Brain microvascular endothelial cell (primary cell): Measurements from ENCODE around the gene ZNF746.

ENCODE experiments used
- DNase-seq: peaks from one replicate; pipeline ENCODE4 v3.0.0-alpha.2; 2020
- H3K27ac ChIP-seq: fragments of 250-450 bp; sonication (Bioruptor Pico); 2 replicates; pipeline ENCODE4 v1.5.1; 2020; ENCODE audit warnings: mild to moderate bottlenecking, moderate library complexity
- H3K27me3 ChIP-seq: fragments of 250-450 bp; sonication (Bioruptor Pico); replicated peaks from 2 replicates; pipeline ENCODE4 v1.5.1; 2020; ENCODE audit warnings: mild to moderate bottlenecking
- H3K36me3 ChIP-seq: fragments of 250-450 bp; sonication (Bioruptor Pico); replicated peaks from 2 replicates; pipeline ENCODE4 v1.5.1; 2020; ENCODE audit warnings: mild to moderate bottlenecking
- H3K4me3 ChIP-seq: 2 replicates; pipeline ENCODE4 v1.5.1; 2011; ENCODE audit warnings: low read depth, mild to moderate bottlenecking, control low read depth, low read length, moderate library complexity
- CTCF ChIP-seq: IDR thresholded peaks from 2 replicates; pipeline ENCODE4 v1.5.1; 2011; ENCODE audit warnings: low read depth, mild to moderate bottlenecking, moderate library complexity, low read length, control low read depth, inconsistent platforms; ENCODE audit errors: missing control alignments
- in situ Hi-C: cut with HindIII; loops from 2 replicates; pipeline ENCODE4 v1.10.0; 2017; ENCODE audit warnings: low sequenced_read_pairs, low pct_ligation_motif_present

Gene ZNF746

GRCh38 chr7:149505551-149505950, 7.9 kb upstream of the ZNF746 start:
- no peak for DNase-seq
- Histone ChIP-seq H3K27ac (no peak overlapping the region), H3K36me3 (no peaks in the 10 kb centered on the region), H3K27me3 (no peaks in the 10 kb centered on the region), H3K4me3 (no peak overlapping the region)
- in situ Hi-C loops, result no loop called here
- TF ChIP-seq CTCF, result no peak

- H3K36me3 ChIP-seq, result peaks cover 3% of the 10 kb centered on the region
- TF ChIP-seq CTCF, result no peak
- no peak for DNase-seq
- no peaks in the 10 kb centered on the region for H3K27me3 ChIP-seq
- H3K27ac ChIP-seq, result no peak overlapping the region
- in situ Hi-C loops, result no loop called here
- no peak overlapping the region for H3K4me3 ChIP-seq
Measured at GRCh38 chr7:149501651-149502050, 4.0 kb upstream of the ZNF746 start.

GRCh38 chr7:149500910-149501309, 3.3 kb upstream of the ZNF746 start:
- H3K27me3 ChIP-seq, result no peaks in the 10 kb centered on the region
- H3K36me3 ChIP-seq, result peaks cover 3% of the 10 kb centered on the region
- in situ Hi-C loops, result no loop called here
- TF ChIP-seq CTCF, result no peak
- DNase-seq, result no peak
- no peak overlapping the region for H3K4me3 ChIP-seq
- H3K27ac ChIP-seq, result no peak overlapping the region

GRCh38 chr7:149500201-149500600, 2.6 kb upstream of the ZNF746 start:
- in situ Hi-C loops, result no loop called here

GRCh38 chr7:149498811-149499210, 1.2 kb upstream of the ZNF746 start:
- in situ Hi-C loops, result no loop called here
- Histone ChIP-seq H3K36me3 (peaks cover 5% of the 10 kb centered on the region), H3K27me3 (no peaks in the 10 kb centered on the region), H3K4me3 (no peak overlapping the region), H3K27ac (no peak overlapping the region)
- no peak for TF ChIP-seq CTCF
- no peak for DNase-seq

More at GRCh38 chr7:149500201-149500600, 2.6 kb upstream of the ZNF746 start:
- Histone ChIP-seq H3K27ac (no peak overlapping the region), H3K36me3 (peaks cover 3% of the 10 kb centered on the region), H3K4me3 (no peak overlapping the region), H3K27me3 (no peaks in the 10 kb centered on the region)
- no peak for DNase-seq
- TF ChIP-seq CTCF, result no peak

- H3K36me3 ChIP-seq, result peaks cover 23% of the 10 kb centered on the region
- no peak for TF ChIP-seq CTCF
- peak overlapping the region; percentile 47 for H3K27ac ChIP-seq
- peak overlapping the region; percentile 76 for H3K4me3 ChIP-seq
- no peaks in the 10 kb centered on the region for H3K27me3 ChIP-seq
- in situ Hi-C loops, result no loop called here
- peak; percentile 13 for DNase-seq
Measured at GRCh38 chr7:149496642-149497391, 792 bp downstream of the ZNF746 start.
